ENCODE results near the gene SPATS2.
A peak's percentile ranks its signal among the peaks of the same experiment; 100 is the strongest.
"Not testable (repeated sequence)": the region's sequence is repeated elsewhere in the genome, so short reads cannot be mapped to it uniquely, and the experiment has no call there.

Gene SPATS2

GRCh38 chr12:49505672-49506071 is 138.4 kb downstream of the SPATS2 start:
- no peak for TF ChIP-seq CTCF (IDR thresholded peaks at IDR 0.05; ENCODE audit: control insufficient read depth, extremely low read depth, insufficient read depth)
- H3K4me3 ChIP-seq (ENCODE audit: low read depth, low read length): no peak overlapping the region
- no peak for DNase-seq (ENCODE audit: low read depth)

DNA sequence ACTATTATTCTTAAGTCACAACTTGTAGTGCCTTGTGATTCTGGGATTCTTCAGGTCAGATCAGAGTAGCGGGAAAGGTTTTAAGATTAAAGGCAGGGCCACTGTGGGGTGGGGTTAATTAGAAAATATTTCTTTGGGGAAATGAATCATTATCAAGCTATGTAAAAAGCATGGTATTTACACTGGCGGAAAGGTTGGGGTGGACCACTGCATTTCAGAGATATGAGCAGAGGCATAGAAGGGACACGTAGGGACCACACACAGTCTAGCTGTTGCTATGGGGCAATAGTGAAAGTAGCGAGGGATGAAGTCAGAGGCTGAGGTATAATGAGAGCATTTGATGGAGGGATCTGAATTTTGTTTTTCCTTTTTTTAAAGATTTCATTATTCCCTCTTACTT is 139.9 kb downstream of the SPATS2 start:
- no peak for TF ChIP-seq CTCF (IDR thresholded peaks at IDR 0.05; ENCODE audit: control insufficient read depth, extremely low read depth, insufficient read depth)
- DNase-seq (ENCODE audit: low read depth): no peak
- no peak overlapping the region for H3K4me3 ChIP-seq (ENCODE audit: low read depth, low read length)

DNA sequence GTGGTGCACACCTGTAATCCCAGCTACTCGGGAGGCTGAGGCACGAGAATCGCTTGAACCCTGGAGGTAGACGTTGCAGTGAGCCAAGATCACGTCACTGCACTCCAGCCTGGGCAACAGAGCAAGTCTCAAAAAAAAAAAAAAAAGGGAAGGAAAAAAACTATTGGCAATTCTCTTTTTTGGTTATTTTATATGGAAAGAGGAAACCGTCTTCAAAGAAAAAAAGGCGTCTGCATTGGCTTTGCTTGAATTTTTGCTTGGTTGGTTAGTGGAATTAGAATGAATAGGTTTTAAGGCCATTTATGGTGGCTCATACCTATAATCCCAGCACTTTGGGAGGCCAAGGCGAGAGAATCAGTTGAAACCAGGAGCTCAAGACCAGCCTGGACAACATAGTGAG is 142.4 kb downstream of the SPATS2 start:
- not testable (repeated sequence) for DNase-seq (ENCODE audit: low read depth); H3K4me3 ChIP-seq (ENCODE audit: low read depth, low read length)

GRCh38 chr12:49511410-49511809 is 144.1 kb downstream of the SPATS2 start:
- DNase-seq (ENCODE audit: low read depth): no peak
- no peak overlapping the region for H3K4me3 ChIP-seq (ENCODE audit: low read depth, low read length)
- TF ChIP-seq CTCF (IDR thresholded peaks at IDR 0.05; ENCODE audit: control insufficient read depth, extremely low read depth, insufficient read depth): no peak

DNA sequence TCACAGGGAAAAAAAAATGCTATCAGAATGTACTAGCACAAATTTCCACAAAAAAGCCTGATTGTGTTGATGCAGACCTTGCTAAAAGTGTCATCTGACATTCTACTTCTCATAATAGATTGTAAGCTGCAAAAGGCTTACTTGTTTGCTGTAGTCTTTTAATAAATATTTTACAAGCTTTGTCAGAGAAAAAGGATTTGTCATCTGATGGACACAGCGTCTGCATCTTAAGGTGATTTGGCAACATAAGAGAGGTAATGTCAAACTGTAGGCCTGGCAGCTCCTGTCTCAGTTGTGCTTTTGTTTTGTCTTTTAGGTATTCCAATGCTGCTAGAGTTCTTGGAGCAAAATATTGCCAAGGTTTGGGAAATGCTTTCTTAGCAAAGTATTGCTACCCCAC is 145.3 kb downstream of the SPATS2 start:
- DNase-seq (ENCODE audit: low read depth): peak; percentile 85
- TF ChIP-seq CTCF (IDR thresholded peaks at IDR 0.05; ENCODE audit: control insufficient read depth, extremely low read depth, insufficient read depth): no peak
- peak overlapping the region; percentile 33 for H3K4me3 ChIP-seq (ENCODE audit: low read depth, low read length)

- DNase-seq (ENCODE audit: low read depth): no peak
- no peak overlapping the region for H3K4me3 ChIP-seq (ENCODE audit: low read depth, low read length)
- TF ChIP-seq CTCF (IDR thresholded peaks at IDR 0.05; ENCODE audit: control insufficient read depth, extremely low read depth, insufficient read depth): no peak
Measured at GRCh38 chr12:49515266-49515665, 148.0 kb downstream of the SPATS2 start.

GRCh38 chr12:49518914-49519573 is 151.8 kb downstream of the SPATS2 start:
- DNase-seq (ENCODE audit: low read depth): no peak
- H3K4me3 ChIP-seq (ENCODE audit: low read depth, low read length): no peak overlapping the region
- TF ChIP-seq CTCF (IDR thresholded peaks at IDR 0.05; ENCODE audit: control insufficient read depth, extremely low read depth, insufficient read depth): no peak

Data from LNCaP clone FGC (cell line).